ENCODE measurements around the gene MYH9.

The MYH9 gene

DNA sequence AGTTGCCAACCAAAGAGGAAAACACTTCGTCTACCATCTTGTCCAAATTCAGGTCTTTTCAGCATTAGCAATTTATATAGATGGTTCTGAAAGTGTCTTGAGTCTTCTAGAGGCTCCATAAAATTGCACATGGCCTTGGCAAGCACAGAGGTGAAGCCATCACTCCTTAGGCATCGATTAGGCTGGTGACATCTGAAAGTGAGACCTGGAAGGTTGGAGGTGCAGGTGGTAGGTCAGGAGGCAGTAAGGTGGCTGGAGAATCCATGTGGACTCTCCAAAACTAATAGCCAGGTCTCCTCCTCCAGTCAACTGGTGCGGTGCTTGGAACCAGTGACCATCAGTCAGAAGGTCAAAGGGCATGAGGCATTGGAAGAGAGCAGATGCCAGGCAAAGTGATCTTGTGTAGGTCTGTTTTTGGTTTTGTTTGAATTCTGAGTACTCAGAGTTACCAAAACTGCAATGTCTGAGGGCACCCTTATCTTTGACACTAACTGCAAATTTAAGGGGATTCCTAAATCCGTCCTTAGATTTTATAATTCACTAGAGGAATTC, 141.9 kb downstream of the MYH9 start:
- no peaks in the 10 kb centered on the region for H3K27me3 ChIP-seq (replicated peaks; ENCODE audit: insufficient read depth, low read length)
- no peak overlapping the region for H3K9ac ChIP-seq (ENCODE audit: low read length)
- H2AFZ ChIP-seq (ENCODE audit: low read length), result no peak overlapping the region
- no peak overlapping the region for H3K27ac ChIP-seq (ENCODE audit: low read length)
- no peaks in the 10 kb centered on the region for H3F3A ChIP-seq (ENCODE audit: insufficient read depth, low read length)
- no peak for TF ChIP-seq EZH2 (optimal IDR thresholded peaks at IDR 0.05; ENCODE audit: low read depth, low read length)
- TF ChIP-seq, protein P1, sequence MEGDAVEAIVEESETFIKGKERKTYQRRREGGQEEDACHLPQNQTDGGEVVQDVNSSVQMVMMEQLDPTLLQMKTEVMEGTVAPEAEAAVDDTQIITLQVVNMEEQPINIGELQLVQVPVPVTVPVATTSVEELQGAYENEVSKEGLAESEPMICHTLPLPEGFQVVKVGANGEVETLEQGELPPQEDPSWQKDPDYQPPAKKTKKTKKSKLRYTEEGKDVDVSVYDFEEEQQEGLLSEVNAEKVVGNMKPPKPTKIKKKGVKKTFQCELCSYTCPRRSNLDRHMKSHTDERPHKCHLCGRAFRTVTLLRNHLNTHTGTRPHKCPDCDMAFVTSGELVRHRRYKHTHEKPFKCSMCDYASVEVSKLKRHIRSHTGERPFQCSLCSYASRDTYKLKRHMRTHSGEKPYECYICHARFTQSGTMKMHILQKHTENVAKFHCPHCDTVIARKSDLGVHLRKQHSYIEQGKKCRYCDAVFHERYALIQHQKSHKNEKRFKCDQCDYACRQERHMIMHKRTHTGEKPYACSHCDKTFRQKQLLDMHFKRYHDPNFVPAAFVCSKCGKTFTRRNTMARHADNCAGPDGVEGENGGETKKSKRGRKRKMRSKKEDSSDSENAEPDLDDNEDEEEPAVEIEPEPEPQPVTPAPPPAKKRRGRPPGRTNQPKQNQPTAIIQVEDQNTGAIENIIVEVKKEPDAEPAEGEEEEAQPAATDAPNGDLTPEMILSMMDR (IDR thresholded peaks at IDR 0.05; ENCODE audit: low read length), result no peak
- TF ChIP-seq EZH2phosphoT487 (IDR thresholded peaks at IDR 0.05; ENCODE audit: low read length), result no peak
- H3K36me3 ChIP-seq (replicated peaks; ENCODE audit: insufficient read depth, low read length), result no peaks in the 10 kb centered on the region
- no peaks in the 10 kb centered on the region for H4K20me1 ChIP-seq (ENCODE audit: insufficient read depth, low read length)
- no peak for DNase-seq
- H3K4me3 ChIP-seq (ENCODE audit: low read length), result no peak overlapping the region
- H3K4me2 ChIP-seq (ENCODE audit: low read depth, low read length), result no peak overlapping the region
- no peaks in the 10 kb centered on the region for H3K9me3 ChIP-seq (replicated peaks; ENCODE audit: insufficient read depth, low read length)
- H3K4me1 ChIP-seq (ENCODE audit: low read length), result 0 out of 2 replicates have a peak, but pooled peaks cover 9% of the 10 kb centered on the region
- no peaks in the 10 kb centered on the region for H3K9me2 ChIP-seq (replicated peaks; ENCODE audit: insufficient read depth, low read length)
- H3K79me2 ChIP-seq (ENCODE audit: low read length), result no peaks in the 10 kb centered on the region

DNA sequence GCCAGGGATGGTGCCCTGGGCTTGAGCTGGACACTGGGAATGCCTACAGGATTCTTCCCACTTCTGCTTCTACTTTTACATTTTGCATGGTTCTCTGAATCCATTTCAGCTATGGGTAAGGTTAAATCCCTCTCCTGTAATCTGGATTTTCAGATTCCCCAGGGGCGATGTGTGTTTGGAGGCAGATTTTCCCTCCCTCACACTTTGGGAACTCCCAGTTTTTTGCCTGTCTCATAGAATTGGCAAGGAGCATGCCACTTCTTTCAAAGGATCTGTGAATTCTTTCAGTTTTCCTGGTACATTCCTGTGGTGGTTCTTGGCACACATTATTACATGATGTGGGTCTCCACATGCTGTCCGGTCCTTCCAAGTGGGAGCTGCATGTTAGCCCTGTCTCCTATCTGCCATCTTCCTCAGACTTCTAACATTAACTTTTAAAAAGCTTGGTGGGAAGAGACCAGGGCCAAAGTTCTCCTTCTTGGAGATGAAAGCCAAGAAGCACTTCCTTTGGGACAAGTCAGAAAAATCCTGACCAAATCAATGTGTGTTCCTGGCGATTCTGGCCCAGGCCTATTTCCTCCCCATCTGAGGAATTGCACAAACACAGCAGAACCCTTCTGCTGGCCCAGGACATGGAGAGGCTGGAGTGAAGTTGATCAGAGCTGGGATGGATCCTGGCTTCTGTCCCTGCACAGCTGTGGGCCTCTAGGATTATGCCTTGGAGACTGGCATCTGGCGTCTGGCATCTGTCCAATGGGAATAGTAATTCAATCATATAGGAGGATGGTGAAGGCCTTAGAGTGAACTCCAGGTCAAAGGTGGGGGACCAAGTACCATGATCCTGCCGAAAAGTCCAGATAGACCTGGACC, 143.0 kb downstream of the MYH9 start:
- Histone ChIP-seq H4K20me1 (ENCODE audit: insufficient read depth, low read length) (no peaks in the 10 kb centered on the region), H3K4me2 (ENCODE audit: low read depth, low read length) (no peak overlapping the region), H3K4me3 (ENCODE audit: low read length) (no peak overlapping the region), H3K27me3 (replicated peaks; ENCODE audit: insufficient read depth, low read length) (no peaks in the 10 kb centered on the region), H3K27ac (ENCODE audit: low read length) (no peak overlapping the region), H3F3A (ENCODE audit: insufficient read depth, low read length) (no peaks in the 10 kb centered on the region; the same call in 1 of the 2 replicates), H3K79me2 (ENCODE audit: low read length) (no peaks in the 10 kb centered on the region), H3K36me3 (replicated peaks; ENCODE audit: insufficient read depth, low read length) (no peaks in the 10 kb centered on the region), H3K4me1 (ENCODE audit: low read length) (peaks cover 12% of the 10 kb centered on the region), H2AFZ (ENCODE audit: low read length) (no peak overlapping the region), H3K9ac (ENCODE audit: low read length) (no peak overlapping the region), H3K9me3 (replicated peaks; ENCODE audit: insufficient read depth, low read length) (no peaks in the 10 kb centered on the region), H3K9me2 (replicated peaks; ENCODE audit: insufficient read depth, low read length) (no peaks in the 10 kb centered on the region)
- DNase-seq, result no peak
- TF ChIP-seq EZH2phosphoT487 (IDR thresholded peaks at IDR 0.05; ENCODE audit: low read length), result no peak
- TF ChIP-seq EZH2 (optimal IDR thresholded peaks at IDR 0.05; ENCODE audit: low read depth, low read length), result no peak
- TF ChIP-seq, protein P1 (IDR thresholded peaks at IDR 0.05; ENCODE audit: low read length), result no peak

DNA sequence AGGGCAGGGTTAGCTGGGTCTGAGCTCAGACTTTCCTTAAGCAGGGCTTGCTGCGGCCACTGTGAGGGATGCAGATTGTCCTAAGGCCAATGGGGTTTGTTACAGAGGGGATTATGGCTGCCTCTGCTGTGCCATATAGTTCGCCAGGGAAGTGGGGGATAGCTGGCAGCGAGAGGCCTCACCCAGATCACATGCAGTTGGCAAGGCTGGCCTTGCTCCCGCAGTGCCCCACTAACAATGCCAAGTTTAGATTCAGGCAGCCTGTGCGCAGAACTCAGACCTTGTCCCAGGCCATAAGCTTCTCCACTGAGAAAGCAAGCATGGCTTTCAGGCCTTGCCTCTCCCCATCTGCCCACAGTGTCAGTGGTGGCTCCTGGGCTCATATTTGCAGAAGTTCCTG, 143.8 kb downstream of the MYH9 start:
- no peak overlapping the region for H2AFZ ChIP-seq (ENCODE audit: low read length)
- no peak overlapping the region for H3K9ac ChIP-seq (ENCODE audit: low read length)
- TF ChIP-seq EZH2phosphoT487 (IDR thresholded peaks at IDR 0.05; ENCODE audit: low read length) (no peak), EZH2 (optimal IDR thresholded peaks at IDR 0.05; ENCODE audit: low read depth, low read length) (no peak)
- TF ChIP-seq, protein P1 (IDR thresholded peaks at IDR 0.05; ENCODE audit: low read length), result no peak
- peaks cover 15% of the 10 kb centered on the region for H3K4me1 ChIP-seq (ENCODE audit: low read length)
- H3K9me2 ChIP-seq (replicated peaks; ENCODE audit: insufficient read depth, low read length), result no peaks in the 10 kb centered on the region
- peaks cover 4% of the 10 kb centered on the region for H3F3A ChIP-seq (ENCODE audit: insufficient read depth, low read length)
- no peak overlapping the region for H3K4me3 ChIP-seq (ENCODE audit: low read length)
- H4K20me1 ChIP-seq (ENCODE audit: insufficient read depth, low read length), result no peaks in the 10 kb centered on the region
- H3K9me3 ChIP-seq (replicated peaks; ENCODE audit: insufficient read depth, low read length), result no peaks in the 10 kb centered on the region
- no peaks in the 10 kb centered on the region for H3K27me3 ChIP-seq (replicated peaks; ENCODE audit: insufficient read depth, low read length)
- H3K27ac ChIP-seq (ENCODE audit: low read length), result no peak overlapping the region
- no peaks in the 10 kb centered on the region for H3K36me3 ChIP-seq (replicated peaks; ENCODE audit: insufficient read depth, low read length)
- H3K79me2 ChIP-seq (ENCODE audit: low read length), result peaks cover 5% of the 10 kb centered on the region
- H3K4me2 ChIP-seq (ENCODE audit: low read depth, low read length), result no peak overlapping the region
- no peak for DNase-seq
